Duodenal mucosa (tissue), 2 donors: Measurements from ENCODE around the gene RPAP3.
A peak's percentile ranks its signal among the peaks of the same experiment; 100 is the strongest.

Experiments used
- H3K27ac ChIP-seq: one replicate; pipeline ENCODE4 v1.7.0; 2013; ENCODE audit warnings: low read depth, low read length
- H3K27me3 ChIP-seq, 2 donors: one replicate each; pipeline ENCODE4 v1.7.0; 2013; ENCODE audit warnings: low read length in 2 of 2, control low read depth in 1 of 2; ENCODE audit not compliant: insufficient read depth in 2 of 2, control insufficient read depth in 1 of 2
- H3K36me3 ChIP-seq, 2 donors: one replicate each; pipeline ENCODE4 v1.7.0; 2013; ENCODE audit warnings: low read length in 2 of 2, control low read depth in 1 of 2; ENCODE audit not compliant: insufficient read depth in 2 of 2, control insufficient read depth in 1 of 2
- H3K4me1 ChIP-seq, 2 donors: one replicate each; pipeline ENCODE4 v1.7.0; 2013; ENCODE audit warnings: low read length in 2 of 2, control low read depth in 1 of 2; ENCODE audit not compliant: insufficient read depth in 2 of 2, control insufficient read depth in 1 of 2
- H3K4me3 ChIP-seq, 2 donors: one replicate each; pipeline ENCODE4 v1.7.0; 2013; ENCODE audit warnings: low read length in 2 of 2, low read depth in 1 of 2
- H3K9ac ChIP-seq, 2 donors: one replicate each; pipeline ENCODE4 v1.7.0; 2013; ENCODE audit warnings: low read length in 2 of 2, low read depth in 1 of 2
- H3K9me3 ChIP-seq, 2 donors: one replicate each; pipeline ENCODE4 v1.7.0; 2013; ENCODE audit warnings: low read length in 2 of 2, control low read depth in 1 of 2; ENCODE audit not compliant: control insufficient read depth in 1 of 2

The RPAP3 gene, protein sequence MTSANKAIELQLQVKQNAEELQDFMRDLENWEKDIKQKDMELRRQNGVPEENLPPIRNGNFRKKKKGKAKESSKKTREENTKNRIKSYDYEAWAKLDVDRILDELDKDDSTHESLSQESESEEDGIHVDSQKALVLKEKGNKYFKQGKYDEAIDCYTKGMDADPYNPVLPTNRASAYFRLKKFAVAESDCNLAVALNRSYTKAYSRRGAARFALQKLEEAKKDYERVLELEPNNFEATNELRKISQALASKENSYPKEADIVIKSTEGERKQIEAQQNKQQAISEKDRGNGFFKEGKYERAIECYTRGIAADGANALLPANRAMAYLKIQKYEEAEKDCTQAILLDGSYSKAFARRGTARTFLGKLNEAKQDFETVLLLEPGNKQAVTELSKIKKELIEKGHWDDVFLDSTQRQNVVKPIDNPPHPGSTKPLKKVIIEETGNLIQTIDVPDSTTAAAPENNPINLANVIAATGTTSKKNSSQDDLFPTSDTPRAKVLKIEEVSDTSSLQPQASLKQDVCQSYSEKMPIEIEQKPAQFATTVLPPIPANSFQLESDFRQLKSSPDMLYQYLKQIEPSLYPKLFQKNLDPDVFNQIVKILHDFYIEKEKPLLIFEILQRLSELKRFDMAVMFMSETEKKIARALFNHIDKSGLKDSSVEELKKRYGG

DNA sequence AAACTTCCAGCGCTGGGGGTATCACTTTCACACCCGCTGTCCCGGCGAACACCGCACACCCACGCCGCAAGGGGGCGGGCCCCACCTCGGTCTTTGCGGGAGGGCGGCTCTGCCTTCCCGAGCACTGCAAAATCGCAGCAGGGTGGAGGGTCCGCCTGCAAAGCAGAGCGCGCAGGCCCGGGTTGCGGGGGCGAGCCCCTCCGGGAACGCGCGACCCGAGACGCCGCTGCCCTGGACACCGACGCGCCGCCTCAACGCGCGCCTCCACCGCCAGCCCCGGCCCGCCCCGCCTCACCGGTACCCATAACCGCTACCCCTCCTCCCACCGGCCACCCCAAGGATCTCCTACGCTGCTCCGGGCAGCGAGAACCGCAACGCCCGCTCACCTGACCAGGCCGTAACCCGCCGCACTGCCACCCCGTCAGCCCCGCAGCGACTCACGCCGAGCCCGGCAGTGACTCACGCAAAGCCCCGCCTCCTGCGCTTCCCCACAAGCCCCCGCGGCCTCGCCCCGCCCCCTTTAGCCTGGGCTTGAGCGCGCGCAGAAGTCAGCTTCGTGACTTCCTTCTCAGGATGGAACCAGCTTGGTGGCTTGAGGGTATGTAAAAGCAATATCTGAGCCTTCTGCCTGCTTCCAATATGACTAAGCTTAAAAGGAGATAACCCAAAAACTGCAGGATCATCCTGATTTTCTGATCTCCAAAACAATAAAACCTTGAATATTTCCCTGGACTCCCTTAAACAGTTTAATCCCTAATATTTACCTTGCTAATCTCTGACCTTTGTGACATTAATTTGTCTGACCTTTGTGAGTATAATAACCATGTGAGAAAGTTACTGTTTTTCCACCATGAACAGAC is at the start of gene RPAP3:
RPAP3 (minus strand) TSS at position 465 of the 860 bp plus-strand sequence. CDS start 3,190 bp downstream, outside the sequence.
- no peaks in the 10 kb centered on the region for H3K9me3 ChIP-seq
- H3K4me1 ChIP-seq: peaks cover 18 to 31% of the 10 kb centered on the region in 2 donors
- H3K9ac ChIP-seq: peak within 1 kb of the TSS; percentile 65 to 92
- peak within 1 kb of the TSS; percentile 86 to 96 for H3K4me3 ChIP-seq
- H3K36me3 ChIP-seq: no peaks in the 10 kb centered on the region
- no peaks in the 10 kb centered on the region for H3K27me3 ChIP-seq
- peak within 1 kb of the TSS; percentile 86 for H3K27ac ChIP-seq

DNA sequence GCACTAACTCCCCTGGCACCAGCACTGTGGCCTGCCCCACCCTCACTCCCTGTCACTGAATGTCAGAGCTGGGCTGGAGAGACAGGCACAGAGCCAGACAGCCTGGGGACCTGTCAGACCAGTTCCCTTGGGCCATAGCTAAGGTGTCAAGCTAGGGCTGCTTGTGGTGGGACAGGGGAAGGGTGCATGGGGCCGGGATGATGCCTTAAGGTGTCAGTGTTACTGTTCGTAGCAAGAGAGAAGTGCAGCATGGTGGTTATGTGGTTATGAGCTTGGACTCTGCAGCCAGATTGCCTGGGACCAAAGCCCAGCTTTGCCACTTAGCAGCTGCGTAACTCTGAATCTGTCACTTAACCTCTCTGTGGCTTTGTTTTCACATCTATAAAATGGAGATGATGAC is 49.1 kb upstream of the RPAP3 start:
- Histone ChIP-seq H3K36me3 (no peaks in the 10 kb centered on the region), H3K27me3 (no peaks in the 10 kb centered on the region), H3K9ac (peak overlapping the region in 1 of 2 donors; percentile 29), H3K4me3 (peak overlapping the region; percentile 13 to 52), H3K27ac (peak overlapping the region; percentile 26), H3K9me3 (no peaks in the 10 kb centered on the region), H3K4me1 (peaks cover 55 to 59% of the 10 kb centered on the region in 2 donors)

DNA sequence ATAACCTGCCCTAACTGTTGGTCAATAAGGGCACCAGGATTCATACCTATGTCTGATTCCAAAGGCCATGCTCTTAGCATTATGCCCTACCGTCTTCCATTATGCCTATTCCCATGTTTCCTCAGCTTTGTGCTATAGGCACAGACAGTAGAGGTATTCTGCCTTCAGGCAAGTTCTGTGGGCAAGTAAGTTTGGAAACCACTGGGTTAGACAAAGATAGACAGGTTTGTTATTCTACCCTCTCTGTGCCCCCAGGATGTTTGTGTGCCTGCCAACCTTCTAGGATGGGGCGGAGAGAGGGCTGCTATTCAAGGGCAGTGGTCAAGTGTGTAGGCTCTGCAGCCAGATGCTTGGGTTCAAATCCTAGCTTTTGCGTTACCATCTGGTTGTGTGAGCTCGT is 48.3 kb upstream of the RPAP3 start:
- peak overlapping the region in 1 of 2 donors; percentile 41 for H3K9ac ChIP-seq
- H3K27ac ChIP-seq: peak overlapping the region; percentile 8
- H3K9me3 ChIP-seq: no peaks in the 10 kb centered on the region
- no peak overlapping the region for H3K4me3 ChIP-seq
- peaks cover 54 to 55% of the 10 kb centered on the region in 2 donors for H3K4me1 ChIP-seq
- H3K36me3 ChIP-seq: no peaks in the 10 kb centered on the region
- H3K27me3 ChIP-seq: no peaks in the 10 kb centered on the region

DNA sequence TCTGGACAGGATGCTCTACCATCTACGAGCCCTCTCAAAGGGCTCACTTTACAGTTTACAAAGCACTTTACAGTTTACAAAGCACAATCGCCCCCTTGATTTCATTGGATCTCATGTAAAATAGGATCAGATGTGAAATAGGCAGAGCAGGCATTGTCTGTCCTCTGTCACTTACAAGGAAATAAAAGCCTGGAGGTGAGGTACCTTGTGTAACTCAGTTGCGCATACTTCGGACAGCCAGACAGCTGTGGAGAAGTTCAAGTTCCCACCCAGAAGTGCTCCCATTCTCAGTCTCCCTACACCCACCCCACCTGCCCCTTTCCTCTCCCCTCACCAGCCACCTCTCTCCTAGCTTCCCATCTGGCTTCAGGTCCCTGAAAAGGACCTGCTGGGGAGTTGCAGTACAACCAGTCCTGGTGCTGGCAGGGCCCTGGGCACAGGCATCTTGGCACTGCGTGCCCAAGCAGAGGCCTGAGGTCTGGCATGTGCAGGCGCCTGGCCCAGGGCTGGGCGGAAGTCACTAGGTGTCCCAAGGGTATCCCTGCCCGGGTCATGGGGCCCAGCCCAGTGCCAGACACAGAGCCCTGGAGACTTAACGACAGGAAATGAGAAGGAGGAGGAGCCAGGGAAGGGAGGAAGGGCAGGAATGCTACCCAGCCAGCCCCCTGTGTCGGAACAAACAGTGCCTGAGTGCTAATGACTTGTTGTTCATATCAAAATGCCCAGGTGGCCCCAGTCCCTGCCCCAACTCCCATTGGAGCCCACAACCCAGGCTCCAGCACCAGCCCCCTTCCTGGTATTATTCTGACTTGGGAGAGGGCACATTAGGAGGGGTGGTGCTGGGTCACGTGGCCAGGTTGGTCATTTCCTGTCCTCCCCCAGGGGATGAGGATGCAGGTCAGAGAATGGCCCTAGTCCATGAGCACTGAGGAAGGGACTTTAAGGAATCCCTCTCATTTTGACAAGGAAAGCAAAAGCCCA is 47.5 kb upstream of the RPAP3 start:
- Histone ChIP-seq H3K9ac (no peak overlapping the region), H3K27me3 (no peaks in the 10 kb centered on the region), H3K4me1 (peaks cover 48 to 52% of the 10 kb centered on the region in 2 donors), H3K36me3 (no peaks in the 10 kb centered on the region), H3K9me3 (no peaks in the 10 kb centered on the region), H3K27ac (peak overlapping the region; percentile 8), H3K4me3 (no peak overlapping the region)

DNA sequence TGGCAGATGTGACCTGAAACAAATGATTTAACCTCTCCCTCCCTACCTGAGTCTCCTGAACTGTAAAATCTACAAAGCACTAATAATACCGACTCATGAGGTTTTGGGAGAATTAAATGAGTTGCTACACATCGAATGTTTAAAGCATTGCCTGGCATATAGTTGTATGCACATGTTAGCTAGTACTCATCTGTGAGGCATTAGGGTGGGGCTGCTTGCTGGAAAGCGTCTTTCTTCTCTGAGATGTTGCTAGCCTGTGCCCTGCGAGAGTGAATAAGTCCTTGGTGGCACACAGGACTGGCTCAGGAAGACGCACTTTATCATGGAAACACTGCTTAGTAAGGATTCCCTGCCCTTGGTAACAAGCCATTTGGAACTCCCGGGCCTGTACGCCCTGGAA is 46.7 kb upstream of the RPAP3 start:
- Histone ChIP-seq H3K27me3 (no peaks in the 10 kb centered on the region), H3K9ac (no peak overlapping the region), H3K4me3 (no peak overlapping the region), H3K27ac (no peak overlapping the region), H3K4me1 (peaks cover 40 to 46% of the 10 kb centered on the region in 2 donors), H3K9me3 (no peaks in the 10 kb centered on the region), H3K36me3 (no peaks in the 10 kb centered on the region)

DNA sequence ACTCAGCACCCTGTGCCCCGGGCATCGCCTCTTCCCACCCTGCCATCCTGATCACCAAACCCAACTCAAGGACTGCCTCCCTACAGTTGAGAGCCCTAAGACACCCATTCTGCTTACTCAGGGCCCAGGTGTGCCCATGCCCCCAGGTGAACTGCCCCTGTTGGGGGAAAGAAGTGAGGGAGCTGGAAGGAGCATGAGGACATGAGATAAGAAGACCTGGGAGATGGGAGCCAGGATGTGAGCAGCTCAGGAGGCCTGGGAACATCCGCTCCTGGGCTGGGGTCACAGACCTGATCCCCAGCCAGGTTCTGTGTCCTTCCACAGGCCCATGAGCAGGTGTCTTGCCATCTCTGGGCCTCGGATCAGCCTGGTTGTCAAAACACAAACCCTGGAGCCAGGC is 46.3 kb upstream of the RPAP3 start:
- Histone ChIP-seq H3K27me3 (no peaks in the 10 kb centered on the region), H3K4me3 (no peak overlapping the region), H3K36me3 (no peaks in the 10 kb centered on the region), H3K4me1 (peaks cover 36 to 46% of the 10 kb centered on the region in 2 donors), H3K27ac (no peak overlapping the region), H3K9ac (no peak overlapping the region), H3K9me3 (no peaks in the 10 kb centered on the region)

DNA sequence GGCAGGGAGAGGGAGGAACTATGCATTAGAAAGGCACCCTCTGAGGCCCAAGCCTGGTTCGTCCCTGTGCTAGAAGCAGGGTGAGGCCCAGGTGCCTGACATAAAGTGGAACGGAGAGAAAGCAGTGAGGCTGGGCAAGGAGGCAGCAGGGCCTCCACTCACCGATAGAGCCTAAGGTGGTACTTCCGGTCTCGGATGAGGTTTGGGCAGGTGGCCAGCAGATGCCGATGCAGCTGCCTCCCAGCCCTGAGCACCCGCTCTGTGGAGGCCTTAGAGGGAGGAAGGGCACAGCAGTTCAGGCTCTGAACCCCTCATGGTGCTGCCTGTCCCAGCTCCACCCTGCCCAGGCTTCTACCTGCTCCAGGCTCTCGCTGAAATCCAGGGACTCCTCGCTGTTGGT is 45.7 kb upstream of the RPAP3 start:
- Histone ChIP-seq H3K4me1 (peaks cover 41 to 50% of the 10 kb centered on the region in 2 donors), H3K36me3 (no peaks in the 10 kb centered on the region), H3K27ac (no peak overlapping the region), H3K9ac (no peak overlapping the region), H3K4me3 (no peak overlapping the region), H3K9me3 (no peaks in the 10 kb centered on the region), H3K27me3 (no peaks in the 10 kb centered on the region)

DNA sequence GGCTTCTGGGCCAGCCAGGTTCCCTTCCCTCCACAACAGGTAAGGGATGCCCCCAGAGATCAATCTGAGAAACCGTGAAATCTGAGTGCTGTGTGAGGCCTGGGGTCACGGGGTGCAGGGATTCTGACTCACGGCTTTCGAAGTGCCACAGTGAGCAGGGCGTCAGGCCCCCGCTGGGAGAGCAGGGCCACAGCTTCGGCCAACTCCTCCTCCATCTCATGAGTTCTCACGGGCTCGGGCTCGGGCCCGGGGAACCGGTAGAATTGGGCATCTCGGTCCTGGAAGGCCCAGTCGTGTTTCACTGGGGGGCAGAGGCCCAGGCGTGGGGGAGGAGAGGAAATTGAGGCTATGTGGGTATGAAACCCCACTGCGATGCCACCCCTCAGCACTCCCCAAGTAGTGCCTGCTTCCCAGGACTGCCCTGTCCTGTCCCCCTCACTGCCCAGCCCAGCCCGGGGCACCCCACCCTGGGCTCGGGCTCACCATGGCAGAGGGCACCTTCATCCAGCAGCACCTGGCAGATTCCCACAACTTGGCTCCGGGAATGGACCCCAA is 45.2 kb upstream of the RPAP3 start:
- Histone ChIP-seq H3K9me3 (no peaks in the 10 kb centered on the region), H3K9ac (no peak overlapping the region), H3K4me1 (peaks cover 38 to 49% of the 10 kb centered on the region in 2 donors), H3K27ac (no peak overlapping the region), H3K4me3 (no peak overlapping the region), H3K27me3 (no peaks in the 10 kb centered on the region), H3K36me3 (no peaks in the 10 kb centered on the region)

DNA sequence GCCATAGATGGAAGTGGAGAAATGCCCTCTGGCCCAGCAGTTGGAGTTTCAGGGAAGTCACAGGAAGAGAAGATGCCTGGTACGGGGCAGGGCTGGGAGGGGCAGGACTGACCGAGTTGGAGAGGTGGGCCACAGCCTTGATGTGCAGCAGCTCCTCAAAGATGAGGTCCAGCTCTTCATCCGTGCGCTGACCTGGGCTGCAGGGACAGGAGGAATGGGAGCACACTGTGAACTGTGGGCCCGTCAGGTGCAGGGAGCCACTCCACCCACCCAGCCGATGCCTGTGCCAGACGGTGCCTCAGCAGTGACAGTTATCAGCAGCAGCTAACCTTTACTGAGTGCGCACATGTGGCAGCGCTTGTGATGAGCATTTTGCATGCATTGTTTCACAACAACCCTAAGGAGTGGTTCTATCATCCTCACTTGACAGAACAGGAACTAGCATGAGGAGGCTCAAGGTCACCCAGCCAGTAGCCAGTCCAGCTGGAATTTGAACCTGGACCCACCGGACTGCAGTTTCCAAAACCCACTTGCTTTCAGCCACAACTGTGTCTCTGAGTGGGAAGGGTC is 44.5 kb upstream of the RPAP3 start:
- Histone ChIP-seq H3K36me3 (no peaks in the 10 kb centered on the region), H3K4me1 (peaks cover 31 to 42% of the 10 kb centered on the region in 2 donors), H3K27me3 (no peaks in the 10 kb centered on the region)

More for the DNA sequence above, 44.5 kb upstream of the RPAP3 start:
- Histone ChIP-seq H3K9me3 (no peaks in the 10 kb centered on the region), H3K9ac (no peak overlapping the region), H3K27ac (no peak overlapping the region), H3K4me3 (no peak overlapping the region)
